ENCODE data around the gene PMFBP1. TPM values are rescaled to one million over a fixed set of nuclear protein-coding genes. Genes with fewer than 3 reads are reported as not detected.

Gene PMFBP1
- total RNA-seq, 2 experiments from 2014 or later: 1.1 to 1.2 TPM

DNA sequence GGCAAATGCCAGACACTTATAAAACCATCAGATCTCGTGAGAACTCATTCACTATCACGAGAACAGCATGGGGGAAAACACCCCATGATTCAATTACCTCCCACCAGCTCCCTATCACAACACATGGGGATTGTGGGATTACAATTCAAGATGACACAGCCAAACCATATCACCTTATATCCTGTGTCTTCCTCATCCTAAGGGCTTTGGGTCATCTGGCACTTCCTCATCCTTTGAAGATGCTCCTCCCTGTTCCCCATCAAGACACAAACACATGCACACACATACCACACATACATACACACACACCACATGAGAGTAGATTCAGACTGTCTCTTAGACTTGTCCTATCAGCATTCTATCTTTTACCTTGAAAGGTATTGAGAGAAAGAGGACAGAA is 2.8 kb upstream of the PMFBP1 start:
- Mint-ChIP-seq H3K4me3 (no peak overlapping the region), H3K27ac (no peak overlapping the region), H3K9me3 (peaks cover 4% of the 10 kb centered on the region), H3K4me1 (ENCODE audit: low read depth) (peaks cover 6% of the 10 kb centered on the region), H3K27me3 (no peaks in the 10 kb centered on the region), H3K36me3 (ENCODE audit: low read depth) (no peaks in the 10 kb centered on the region)
- POLR2A ChIA-PET: no interaction called here
- CTCF ChIA-PET: no interaction called here
- no peak for TF ChIP-seq CTCF (IDR thresholded peaks at IDR 0.05)
- DNase-seq: no peak
- ATAC-seq: no peak
- intact Hi-C loops (cut with micrococcal nuclease): no loop called here

- POLR2A ChIA-PET: no interaction called here
- H3K4me3 Mint-ChIP-seq: no peak overlapping the region
- H3K4me1 Mint-ChIP-seq (ENCODE audit: low read depth): peaks cover 6% of the 10 kb centered on the region
- DNase-seq (no peak), ATAC-seq (no peak)
- no peaks in the 10 kb centered on the region for H3K27me3 Mint-ChIP-seq
- H3K27ac Mint-ChIP-seq: no peak overlapping the region
- no peak for TF ChIP-seq CTCF (IDR thresholded peaks at IDR 0.05)
- no peaks in the 10 kb centered on the region for H3K36me3 Mint-ChIP-seq (ENCODE audit: low read depth)
- CTCF ChIA-PET: no interaction called here
- intact Hi-C loops (cut with micrococcal nuclease): no loop called here
- peaks cover 4% of the 10 kb centered on the region for H3K9me3 Mint-ChIP-seq
Measured at GRCh38 chr16:72173997-72174396, 2.0 kb upstream of the PMFBP1 start.

DNA sequence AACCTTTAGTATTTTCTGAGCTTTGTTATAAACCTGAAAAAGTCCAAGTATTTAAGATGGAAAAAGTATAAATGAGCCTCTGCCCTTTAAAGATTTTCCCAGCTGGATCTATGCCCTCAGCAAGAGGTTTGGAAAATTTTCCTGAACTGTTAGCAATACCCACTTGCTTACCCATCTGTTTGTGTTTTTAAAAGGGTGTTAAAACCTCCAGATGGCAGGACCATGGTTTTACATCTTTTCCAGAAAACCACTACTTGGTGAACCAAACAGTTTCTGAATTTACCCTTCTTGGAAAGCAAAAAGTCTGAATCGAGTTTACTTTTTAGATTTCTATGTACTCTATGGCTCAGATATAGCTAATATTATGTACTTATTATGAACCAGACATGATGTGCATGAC is 719 bp downstream of the PMFBP1 start:
- Mint-ChIP-seq H3K4me3 (no peak overlapping the region), H3K27me3 (no peaks in the 10 kb centered on the region), H3K9me3 (peaks cover 4% of the 10 kb centered on the region), H3K4me1 (ENCODE audit: low read depth) (peaks cover 6% of the 10 kb centered on the region), H3K27ac (no peak overlapping the region), H3K36me3 (ENCODE audit: low read depth) (no peaks in the 10 kb centered on the region)
- ATAC-seq (no peak), DNase-seq (no peak)
- intact Hi-C loops (cut with micrococcal nuclease): no loop called here
- POLR2A ChIA-PET: interaction anchor here (0.6 kb wide), 1 partner anchor 12 kb away, joined by 3 read pairs; no protein-coding TSS in a partner anchor
- CTCF ChIA-PET: interaction anchor here (0.9 kb wide), 1 partner anchor 46 kb away, joined by 4 read pairs; no protein-coding TSS in a partner anchor
- no peak for TF ChIP-seq CTCF (IDR thresholded peaks at IDR 0.05)

DNA sequence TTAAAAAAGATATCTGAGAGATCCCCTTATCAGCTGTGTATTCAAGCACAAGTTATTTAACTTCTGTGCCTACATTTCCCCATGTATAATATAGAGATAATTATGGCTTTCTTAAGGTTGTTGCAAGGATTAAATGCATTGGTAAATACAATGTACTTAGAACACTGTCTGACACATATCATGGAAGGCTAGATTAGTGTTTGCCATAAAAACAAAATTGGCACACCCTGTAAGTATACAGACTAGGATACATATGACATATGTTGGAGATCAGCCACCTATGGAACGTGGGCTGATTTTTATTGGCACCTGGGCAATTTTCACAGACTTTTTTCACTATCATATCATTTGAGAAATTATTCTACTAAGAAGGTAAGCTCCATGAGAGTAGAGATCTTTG is 2.2 kb downstream of the PMFBP1 start:
- DNase-seq (no peak), ATAC-seq (no peak)
- intact Hi-C loops (cut with micrococcal nuclease): no loop called here
- H3K27me3 Mint-ChIP-seq: no peaks in the 10 kb centered on the region
- ChIA-PET CTCF (no interaction called here), POLR2A (no interaction called here)
- H3K4me3 Mint-ChIP-seq: no peak overlapping the region
- H3K9me3 Mint-ChIP-seq: peaks cover 2% of the 10 kb centered on the region
- H3K36me3 Mint-ChIP-seq (ENCODE audit: low read depth): no peaks in the 10 kb centered on the region
- peaks cover 6% of the 10 kb centered on the region for H3K4me1 Mint-ChIP-seq (ENCODE audit: low read depth)
- no peak for TF ChIP-seq CTCF (IDR thresholded peaks at IDR 0.05)
- H3K27ac Mint-ChIP-seq: no peak overlapping the region

DNA sequence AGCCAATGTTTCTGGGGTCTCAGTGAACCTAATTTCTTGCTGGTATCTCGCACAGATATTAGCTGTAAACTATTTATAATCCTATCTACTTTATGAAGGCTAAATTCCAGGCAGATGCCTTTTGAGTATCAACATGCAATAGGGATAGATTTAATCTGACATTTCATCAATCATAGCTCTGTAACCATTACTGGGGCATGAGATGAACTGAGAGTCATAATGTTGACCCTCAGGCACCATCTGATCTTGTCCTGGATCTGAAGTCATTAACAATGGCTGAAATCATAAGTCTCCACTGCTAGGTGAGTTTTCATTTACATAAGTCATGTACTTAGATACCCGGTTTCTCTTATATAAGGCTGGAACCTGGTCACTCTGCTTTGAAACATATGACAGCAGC is 3.6 kb downstream of the PMFBP1 start:
- ChIA-PET CTCF (interaction anchor here (0.8 kb wide), 1 partner anchor 41 kb away, joined by 4 read pairs; no protein-coding TSS in a partner anchor), POLR2A (no interaction called here)
- Mint-ChIP-seq H3K27ac (no peak overlapping the region), H3K9me3 (peaks cover under 1% of the 10 kb centered on the region), H3K4me3 (no peak overlapping the region), H3K36me3 (ENCODE audit: low read depth) (no peaks in the 10 kb centered on the region), H3K27me3 (no peaks in the 10 kb centered on the region), H3K4me1 (ENCODE audit: low read depth) (no peaks in the 10 kb centered on the region)
- no peak for DNase-seq
- ATAC-seq: no peak
- no peak for TF ChIP-seq CTCF (IDR thresholded peaks at IDR 0.05)
- intact Hi-C loops (cut with micrococcal nuclease): no loop called here

Measured in activated CD8-positive, alpha-beta T cell treated with anti-CD3 and anti-CD28 coated beads for 36 hours (primary cell).